Peyer's patch (tissue), 4 donors: ENCODE data around the gene SPPL3.

ENCODE experiments used
- POLR2A ChIP-seq, 2 donors: fragments of 450-650 bp; IDR thresholded peaks; one replicate each; pipeline ENCODE4 v1.5.1; 2017; ENCODE audit warnings: antibody characterized with exemption in 2 of 2, mild to moderate bottlenecking in 2 of 2, moderate library complexity in 2 of 2
- TF ChIP-seq, protein P1 (sequence below), 6 experiments: fragments of 450-650 bp in 4 of 6; fragments of 200-600 bp in 2 of 6; sonication (generic) in 1 of 6; IDR thresholded peaks; one replicate each; pipeline ENCODE4 v1.5.1; 2017 to 2019; ENCODE audit warnings: antibody characterized with exemption in 6 of 6, mild to moderate bottlenecking in 3 of 6, moderate library complexity in 1 of 6

DNA sequence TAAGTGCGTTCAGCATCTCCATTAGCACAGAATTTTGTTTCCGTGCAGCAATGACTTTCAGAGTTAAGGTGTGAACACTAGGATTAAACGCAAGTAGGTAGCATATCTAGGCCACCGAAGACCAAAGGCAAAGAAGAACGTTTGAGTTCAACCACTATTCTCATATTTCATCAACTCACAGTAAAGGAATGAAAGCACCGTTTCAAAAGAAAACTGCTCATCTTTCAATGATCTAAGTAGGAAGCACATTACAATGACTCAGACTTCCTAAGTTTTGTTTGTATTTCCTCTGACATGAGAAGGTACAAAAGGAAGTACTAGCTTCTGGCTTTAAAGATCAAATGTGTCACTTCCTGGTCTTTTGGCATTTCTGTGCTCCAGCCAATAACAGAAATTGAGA lies 121.0 kb downstream of the SPPL3 start:
- TF ChIP-seq, protein P1, sequence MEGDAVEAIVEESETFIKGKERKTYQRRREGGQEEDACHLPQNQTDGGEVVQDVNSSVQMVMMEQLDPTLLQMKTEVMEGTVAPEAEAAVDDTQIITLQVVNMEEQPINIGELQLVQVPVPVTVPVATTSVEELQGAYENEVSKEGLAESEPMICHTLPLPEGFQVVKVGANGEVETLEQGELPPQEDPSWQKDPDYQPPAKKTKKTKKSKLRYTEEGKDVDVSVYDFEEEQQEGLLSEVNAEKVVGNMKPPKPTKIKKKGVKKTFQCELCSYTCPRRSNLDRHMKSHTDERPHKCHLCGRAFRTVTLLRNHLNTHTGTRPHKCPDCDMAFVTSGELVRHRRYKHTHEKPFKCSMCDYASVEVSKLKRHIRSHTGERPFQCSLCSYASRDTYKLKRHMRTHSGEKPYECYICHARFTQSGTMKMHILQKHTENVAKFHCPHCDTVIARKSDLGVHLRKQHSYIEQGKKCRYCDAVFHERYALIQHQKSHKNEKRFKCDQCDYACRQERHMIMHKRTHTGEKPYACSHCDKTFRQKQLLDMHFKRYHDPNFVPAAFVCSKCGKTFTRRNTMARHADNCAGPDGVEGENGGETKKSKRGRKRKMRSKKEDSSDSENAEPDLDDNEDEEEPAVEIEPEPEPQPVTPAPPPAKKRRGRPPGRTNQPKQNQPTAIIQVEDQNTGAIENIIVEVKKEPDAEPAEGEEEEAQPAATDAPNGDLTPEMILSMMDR (IDR thresholded peaks at IDR 0.05) = no peak
- no peak for TF ChIP-seq POLR2A (IDR thresholded peaks at IDR 0.05)
